Choroid plexus epithelial cell (primary cell): ENCODE data around the gene MOCS2.

Experiments
- DNase-seq: peaks from one replicate; pipeline ENCODE4 v3.0.0-alpha.2; 2010; ENCODE audit warnings: low read depth
- H3K4me3 ChIP-seq: 2 replicates; pipeline ENCODE4 v1.5.1; 2011; ENCODE audit warnings: low read depth, mild to moderate bottlenecking, control low read depth, low read length, moderate library complexity
- TF ChIP-seq, protein P1 (sequence below): conservative IDR thresholded peaks from 2 replicates; pipeline ENCODE4 v1.5.1; 2011; ENCODE audit warnings: low read depth, mild to moderate bottlenecking, control low read depth, inconsistent platforms, low read length, moderate library complexity

Gene MOCS2

DNA sequence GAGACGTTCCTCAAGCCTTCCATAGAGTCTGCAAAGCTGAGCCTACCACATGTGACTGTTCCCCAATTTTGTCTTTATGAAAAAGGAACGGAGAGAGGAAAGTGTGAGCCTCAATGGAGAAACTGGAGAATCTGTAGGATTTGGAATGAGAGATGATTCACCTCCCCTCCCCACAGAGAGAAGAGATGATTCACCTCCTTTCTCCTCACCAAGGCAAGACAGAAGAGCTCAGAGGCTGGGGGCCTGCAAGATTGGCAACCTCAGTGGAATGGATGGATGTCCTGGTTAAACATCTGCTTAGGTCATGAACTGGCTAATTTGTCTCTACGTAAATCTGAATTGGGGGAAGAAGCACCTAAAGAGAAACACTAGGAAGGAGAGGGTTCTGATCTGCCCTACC, 17.0 kb upstream of the MOCS2 start:
- TF ChIP-seq, protein P1, sequence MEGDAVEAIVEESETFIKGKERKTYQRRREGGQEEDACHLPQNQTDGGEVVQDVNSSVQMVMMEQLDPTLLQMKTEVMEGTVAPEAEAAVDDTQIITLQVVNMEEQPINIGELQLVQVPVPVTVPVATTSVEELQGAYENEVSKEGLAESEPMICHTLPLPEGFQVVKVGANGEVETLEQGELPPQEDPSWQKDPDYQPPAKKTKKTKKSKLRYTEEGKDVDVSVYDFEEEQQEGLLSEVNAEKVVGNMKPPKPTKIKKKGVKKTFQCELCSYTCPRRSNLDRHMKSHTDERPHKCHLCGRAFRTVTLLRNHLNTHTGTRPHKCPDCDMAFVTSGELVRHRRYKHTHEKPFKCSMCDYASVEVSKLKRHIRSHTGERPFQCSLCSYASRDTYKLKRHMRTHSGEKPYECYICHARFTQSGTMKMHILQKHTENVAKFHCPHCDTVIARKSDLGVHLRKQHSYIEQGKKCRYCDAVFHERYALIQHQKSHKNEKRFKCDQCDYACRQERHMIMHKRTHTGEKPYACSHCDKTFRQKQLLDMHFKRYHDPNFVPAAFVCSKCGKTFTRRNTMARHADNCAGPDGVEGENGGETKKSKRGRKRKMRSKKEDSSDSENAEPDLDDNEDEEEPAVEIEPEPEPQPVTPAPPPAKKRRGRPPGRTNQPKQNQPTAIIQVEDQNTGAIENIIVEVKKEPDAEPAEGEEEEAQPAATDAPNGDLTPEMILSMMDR, result no peak
- H3K4me3 ChIP-seq, result no peak overlapping the region
- DNase-seq, result peak; percentile 70

DNA sequence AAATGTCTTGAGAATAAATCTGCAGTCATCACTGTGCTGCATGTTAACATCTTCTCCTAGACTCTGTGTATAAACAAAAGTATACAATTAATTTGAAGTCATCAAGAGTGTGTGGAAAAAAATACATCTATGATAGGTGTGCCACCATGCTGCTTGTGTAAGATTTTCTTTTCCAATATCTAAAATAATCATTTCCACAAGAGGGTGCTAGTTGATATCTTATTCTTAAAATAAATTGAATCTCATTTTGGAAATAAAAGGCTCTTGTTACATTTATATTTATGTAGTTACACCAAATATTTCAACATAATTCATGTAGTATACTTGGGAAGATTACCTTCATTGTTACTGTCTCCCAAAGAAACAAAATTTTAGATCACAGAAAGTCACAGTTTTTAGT, 14.1 kb upstream of the MOCS2 start:
- TF ChIP-seq, protein P1, result peak; percentile 29
- DNase-seq, result peak; percentile 45
- H3K4me3 ChIP-seq, result no peak overlapping the region

DNA sequence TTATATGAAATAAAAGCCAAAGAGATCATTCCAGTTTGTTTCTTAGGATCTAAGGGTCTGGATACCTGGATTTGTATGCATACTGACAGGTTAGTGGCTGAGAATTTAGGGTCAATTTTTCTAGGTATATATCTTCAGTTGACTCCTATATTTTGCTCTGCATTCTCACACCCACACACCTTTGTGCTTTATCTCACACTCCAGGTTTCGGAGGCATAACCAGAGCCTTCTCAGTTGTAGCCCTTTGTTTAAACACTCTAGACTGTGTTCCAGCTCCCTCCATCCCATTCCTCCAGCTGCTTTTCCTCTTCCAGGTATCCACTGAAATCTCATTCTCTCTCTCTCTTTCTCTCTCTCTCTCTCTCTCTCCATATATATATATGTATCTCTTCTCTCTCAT, 10.6 kb upstream of the MOCS2 start:
- DNase-seq, result no peak
- no peak overlapping the region for H3K4me3 ChIP-seq
- TF ChIP-seq, protein P1, result no peak

DNA sequence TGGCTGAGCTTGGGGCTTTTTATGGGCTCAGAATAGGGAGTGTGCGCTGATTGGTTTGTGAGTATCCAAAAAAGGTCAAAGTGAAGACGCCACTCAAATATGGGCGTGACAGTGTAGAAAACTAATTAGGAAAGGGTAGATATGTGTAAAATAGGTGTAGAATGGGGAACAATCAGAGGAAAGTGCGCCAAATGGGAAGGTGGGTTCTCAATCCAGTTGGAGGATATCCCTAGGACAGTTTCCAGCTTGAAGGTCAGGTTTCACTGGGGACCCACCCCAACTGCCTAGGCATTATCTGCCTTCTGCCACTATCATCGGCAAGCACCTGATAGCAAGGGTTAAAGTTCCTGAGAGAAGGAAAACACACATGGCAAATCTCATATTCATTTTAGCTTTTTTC, 9.3 kb upstream of the MOCS2 start:
- H3K4me3 ChIP-seq, result no peak overlapping the region
- DNase-seq, result no peak
- TF ChIP-seq, protein P1, result no peak

DNA sequence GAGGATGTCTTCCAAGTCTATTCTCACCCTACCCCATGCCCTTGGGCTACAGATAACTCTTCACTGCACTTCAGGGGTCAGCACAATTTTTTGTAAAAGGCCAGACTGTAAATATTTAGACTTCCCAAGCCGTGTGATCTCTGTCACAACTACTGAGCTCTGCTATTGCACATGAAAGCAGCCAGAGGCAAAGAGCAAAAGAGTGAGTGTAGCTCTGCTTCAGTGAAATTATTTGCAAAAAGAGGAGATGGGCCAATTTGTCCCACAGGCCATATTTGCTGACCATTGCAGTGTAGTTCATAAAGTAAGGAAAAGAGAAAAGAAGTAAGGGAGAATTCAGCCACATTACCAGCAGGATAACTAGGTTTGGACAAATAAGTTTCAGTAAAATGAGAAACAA, 7.0 kb upstream of the MOCS2 start:
- H3K4me3 ChIP-seq, result no peak overlapping the region
- TF ChIP-seq, protein P1, result no peak
- no peak for DNase-seq

DNA sequence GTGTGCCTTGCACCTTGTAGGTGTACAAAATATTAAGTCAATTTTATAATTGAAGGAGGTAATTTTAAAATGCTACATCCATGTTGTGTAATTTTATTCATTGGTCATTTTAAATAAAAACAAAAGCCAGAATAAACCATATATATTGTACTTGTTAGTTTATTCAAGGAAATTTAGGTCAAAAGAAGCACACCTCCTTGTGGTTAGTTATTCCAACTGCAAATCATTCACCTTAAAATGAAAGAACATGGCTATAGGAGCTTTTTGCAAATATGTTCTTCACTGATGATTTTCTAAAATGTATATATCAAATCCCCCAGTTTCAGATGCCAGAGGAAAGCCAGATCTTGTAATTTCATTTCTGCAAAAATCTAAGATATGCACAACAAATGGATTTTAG, 5.4 kb upstream of the MOCS2 start:
- TF ChIP-seq, protein P1, result peak; percentile 52
- peak; percentile 69 for DNase-seq
- H3K4me3 ChIP-seq, result no peak overlapping the region

DNA sequence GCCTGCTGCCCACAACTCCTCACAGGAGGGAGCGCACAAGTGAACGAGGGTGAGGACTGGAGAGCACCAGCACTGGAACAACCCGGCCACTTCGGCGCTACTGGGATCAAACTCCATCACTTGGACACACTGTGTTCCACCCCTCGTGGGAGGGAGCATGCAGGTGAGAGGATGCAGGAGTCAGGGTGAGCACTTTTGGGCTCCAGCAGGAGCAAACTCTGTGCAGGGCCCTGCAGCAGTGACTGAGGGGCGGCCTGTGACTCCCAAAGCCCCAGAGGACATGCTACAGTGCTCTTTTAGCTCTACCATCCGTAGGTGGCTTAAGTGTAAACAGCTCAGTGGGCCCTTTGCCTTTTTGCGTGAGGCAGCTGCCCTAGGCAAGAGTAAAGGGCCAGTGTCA, 4.4 kb upstream of the MOCS2 start:
- DNase-seq, result no peak
- TF ChIP-seq, protein P1, result no peak
- H3K4me3 ChIP-seq, result no peak overlapping the region
